Kidney capillary endothelial cell (primary cell): ENCODE data around the gene LURAP1L.

Source experiments
- DNase-seq: peaks from one replicate; pipeline ENCODE4 v3.0.0-alpha.2; 2018; ENCODE audit warnings: low spot score

Gene LURAP1L

GRCh38 chr9:12813960-12814876 lies 39.4 kb downstream of the LURAP1L start:
- DNase-seq, result peak; percentile 94

- DNase-seq, result no peak
Observed at GRCh38 chr9:12814877-12815237, 40.0 kb downstream of the LURAP1L start.

- DNase-seq, result no peak
Observed at GRCh38 chr9:12815888-12816287, 41.1 kb downstream of the LURAP1L start.

GRCh38 chr9:12816656-12817101 lies 41.9 kb downstream of the LURAP1L start:
- no peak for DNase-seq

GRCh38 chr9:12817702-12818101 lies 42.9 kb downstream of the LURAP1L start:
- DNase-seq, result no peak

GRCh38 chr9:12818431-12819000 lies 43.7 kb downstream of the LURAP1L start:
- DNase-seq, result no peak

- no peak for DNase-seq
Observed at GRCh38 chr9:12819436-12820185, 44.8 kb downstream of the LURAP1L start.

- no peak for DNase-seq
Observed at GRCh38 chr9:12822111-12822510, 47.3 kb downstream of the LURAP1L start.

GRCh38 chr9:12826924-12827565 lies 52.2 kb downstream of the LURAP1L start:
- DNase-seq, result no peak

GRCh38 chr9:12833701-12834100 lies 58.9 kb downstream of the LURAP1L start:
- no peak for DNase-seq

GRCh38 chr9:12838546-12838945 lies 63.7 kb downstream of the LURAP1L start:
- DNase-seq, result no peak

- DNase-seq, result no peak
Observed at GRCh38 chr9:12843735-12844134, 68.9 kb downstream of the LURAP1L start.

- DNase-seq, result no peak
Observed at GRCh38 chr9:12846035-12846434, 71.2 kb downstream of the LURAP1L start.

GRCh38 chr9:12847561-12847960 lies 72.7 kb downstream of the LURAP1L start:
- no peak for DNase-seq

GRCh38 chr9:12849486-12850003 lies 74.7 kb downstream of the LURAP1L start:
- DNase-seq, result no peak

- DNase-seq, result no peak
Observed at GRCh38 chr9:12851341-12852090, 76.7 kb downstream of the LURAP1L start.

- no peak for DNase-seq
Observed at GRCh38 chr9:12853051-12853450, 78.2 kb downstream of the LURAP1L start.

GRCh38 chr9:12854221-12854620 lies 79.4 kb downstream of the LURAP1L start:
- DNase-seq, result no peak

- DNase-seq, result no peak
Observed at GRCh38 chr9:12855066-12855465, 80.2 kb downstream of the LURAP1L start.

GRCh38 chr9:12856603-12857002 lies 81.8 kb downstream of the LURAP1L start:
- DNase-seq, result no peak

- peak; percentile 30 for DNase-seq
Observed at GRCh38 chr9:12859704-12860251, 85.0 kb downstream of the LURAP1L start.
